H9 (cell line): Measurements from ENCODE around the gene FAM32A. TPM values are rescaled to one million over a fixed set of nuclear protein-coding genes. Genes with fewer than 3 reads are reported as not detected.

Source experiments
- DNase-seq: peaks from one replicate; pipeline ENCODE4 v3.0.0-alpha.2; 2017
- H2AFZ ChIP-seq: one replicate; pipeline ENCODE4 v1.6.1; 2013; ENCODE audit warnings: mild to moderate bottlenecking, low read length, control low read depth, moderate library complexity
- H2AK5ac ChIP-seq: 2 replicates; pipeline ENCODE4 v1.6.1; 2013; ENCODE audit warnings: low read length, control low read depth, mixed read lengths; ENCODE audit not compliant: insufficient read length
- H2BK120ac ChIP-seq: one replicate; pipeline ENCODE4 v1.6.1; 2013; ENCODE audit warnings: low read depth, mild to moderate bottlenecking, low read length, control low read depth, inconsistent platforms; ENCODE audit not compliant: poor library complexity, severe bottlenecking
- H2BK12ac ChIP-seq: 2 replicates; pipeline ENCODE4 v1.6.1; 2013; ENCODE audit warnings: low read length, control low read depth, mixed read lengths, low read depth; ENCODE audit not compliant: insufficient read length
- H2BK15ac ChIP-seq: 2 replicates; pipeline ENCODE4 v1.6.1; 2013; ENCODE audit warnings: low read depth, low read length, control low read depth
- H2BK20ac ChIP-seq: one replicate; pipeline ENCODE4 v1.6.1; 2013; ENCODE audit warnings: low read depth, mild to moderate bottlenecking, low read length, control low read depth, inconsistent platforms; ENCODE audit not compliant: poor library complexity, severe bottlenecking
- H2BK5ac ChIP-seq: 2 replicates; pipeline ENCODE4 v1.6.1; 2013; ENCODE audit warnings: low read length, control low read depth, mixed read lengths; ENCODE audit not compliant: insufficient read length
- H3K14ac ChIP-seq: 2 replicates; pipeline ENCODE4 v1.6.1; 2013; ENCODE audit warnings: low read length, control low read depth; ENCODE audit not compliant: insufficient read depth
- H3K18ac ChIP-seq: 2 replicates; pipeline ENCODE4 v1.6.1; 2013; ENCODE audit warnings: low read depth, mild to moderate bottlenecking, mixed read lengths, low read length, control low read depth; ENCODE audit not compliant: insufficient read length
- H3K23ac ChIP-seq: 2 replicates; pipeline ENCODE4 v1.6.1; 2013; ENCODE audit warnings: low read length, control low read depth, mixed read lengths, low read depth; ENCODE audit not compliant: insufficient read length
- H3K23me2 ChIP-seq: 2 replicates; pipeline ENCODE4 v1.6.1; 2013; ENCODE audit warnings: low read depth, mild to moderate bottlenecking, mixed read lengths, low read length, control low read depth; ENCODE audit not compliant: insufficient read length, poor library complexity, severe bottlenecking
- H3K27ac ChIP-seq: 2 replicates; pipeline ENCODE4 v1.5.1; 2013; ENCODE audit warnings: low read length, control low read depth, mixed read lengths, low read depth; ENCODE audit not compliant: insufficient read length
- H3K27me3 ChIP-seq: 2 replicates; pipeline ENCODE4 v1.6.1; 2013; ENCODE audit warnings: low read length, control low read depth, inconsistent platforms; ENCODE audit not compliant: insufficient read depth
- H3K4ac ChIP-seq: 2 replicates; pipeline ENCODE4 v1.6.1; 2013; ENCODE audit warnings: low read depth, mild to moderate bottlenecking, control low read depth, inconsistent platforms, low read length, moderate library complexity
- H3K4me1 ChIP-seq: 2 replicates; pipeline ENCODE4 v1.6.1; 2013; ENCODE audit warnings: low read length, control low read depth, inconsistent platforms; ENCODE audit not compliant: insufficient read depth
- H3K4me2 ChIP-seq: 2 replicates; pipeline ENCODE4 v1.6.1; 2013; ENCODE audit warnings: low read length, control low read depth, mixed read lengths; ENCODE audit not compliant: insufficient read length, insufficient read depth
- H3K56ac ChIP-seq: 2 replicates; pipeline ENCODE4 v1.6.1; 2013; ENCODE audit warnings: low read depth, mild to moderate bottlenecking, mixed read lengths, low read length, control low read depth; ENCODE audit not compliant: insufficient read length
- H3K79me1 ChIP-seq: 2 replicates; pipeline ENCODE4 v1.6.1; 2013; ENCODE audit warnings: low read depth, mild to moderate bottlenecking, moderate library complexity, low read length, control low read depth, inconsistent platforms; ENCODE audit not compliant: insufficient read depth, poor library complexity, severe bottlenecking
- H3K79me2 ChIP-seq: 2 replicates; pipeline ENCODE4 v1.6.1; 2013; ENCODE audit warnings: low read length, control low read depth, inconsistent platforms; ENCODE audit not compliant: insufficient read depth
- H3K9ac ChIP-seq: 2 replicates; pipeline ENCODE4 v1.6.1; 2013; ENCODE audit warnings: low read length, control low read depth, mixed read lengths; ENCODE audit not compliant: insufficient read length; ENCODE audit errors: extremely low read depth
- H3K9me3 ChIP-seq: one replicate; pipeline ENCODE4 v1.6.1; 2013; ENCODE audit warnings: low read depth, low read length, inconsistent platforms; ENCODE audit not compliant: control insufficient read depth
- H3T11ph ChIP-seq: one replicate; pipeline ENCODE4 v1.6.1; 2013; ENCODE audit warnings: mild to moderate bottlenecking, low read length, control low read depth, inconsistent platforms
- H4K20me1 ChIP-seq: one replicate; pipeline ENCODE4 v1.6.1; 2013; ENCODE audit not compliant: control insufficient read depth, insufficient read length, insufficient read depth
- H4K5ac ChIP-seq: 2 replicates; pipeline ENCODE4 v1.6.1; 2013; ENCODE audit warnings: low read depth, mild to moderate bottlenecking, mixed read lengths, low read length, control low read depth; ENCODE audit not compliant: insufficient read length
- H4K8ac ChIP-seq: replicated peaks from 2 replicates; pipeline ENCODE4 v1.6.1; 2013; ENCODE audit warnings: low read length, control low read depth, mixed read lengths, low read depth; ENCODE audit not compliant: insufficient read length
- H4K91ac ChIP-seq: 2 replicates; pipeline ENCODE4 v1.6.1; 2013; ENCODE audit warnings: low read depth, mild to moderate bottlenecking, moderate library complexity, mixed read lengths, low read length, control low read depth; ENCODE audit not compliant: insufficient read length
- H3K27ac Mint-ChIP-seq, 3 experiments: 2 replicates in 2 of 3; 3 replicates in 1 of 3; pipeline ENCODE4 v1.8.0; 2020 to 2021; ENCODE audit warnings: mixed read lengths in 3 of 3, mild to moderate bottlenecking in 1 of 3, moderate library complexity in 1 of 3
- H3K27me3 Mint-ChIP-seq: 2 replicates; pipeline ENCODE4 v1.8.0; 2021; ENCODE audit warnings: low read depth, mild to moderate bottlenecking, moderate library complexity, mixed read lengths
- H3K36me3 Mint-ChIP-seq, 3 experiments: 2 replicates in 2 of 3; 3 replicates in 1 of 3; pipeline ENCODE4 v1.8.0; 2020 to 2021; ENCODE audit warnings: low read depth in 3 of 3, mixed read lengths in 3 of 3; ENCODE audit not compliant: insufficient read depth in 1 of 3
- H3K4me1 Mint-ChIP-seq, 2 experiments: 2 replicates each; pipeline ENCODE4 v1.8.0; 2020; ENCODE audit warnings: mixed read lengths in 2 of 2
- H3K4me3 Mint-ChIP-seq, 2 experiments: 2 replicates in 1 of 2; 3 replicates in 1 of 2; pipeline ENCODE4 v1.8.0; 2020 to 2021; ENCODE audit warnings: mild to moderate bottlenecking in 2 of 2, mixed read lengths in 2 of 2, moderate library complexity in 1 of 2
- H3K9me3 Mint-ChIP-seq, 2 experiments: 2 replicates in 1 of 2; 3 replicates in 1 of 2; pipeline ENCODE4 v1.8.0; 2020; ENCODE audit warnings: mild to moderate bottlenecking in 2 of 2, mixed read lengths in 2 of 2, moderate library complexity in 1 of 2
- CTCF ChIP-seq: fragments of 200-600 bp; sonication (generic); conservative IDR thresholded peaks from 3 replicates; pipeline ENCODE4 v1.8.0; 2021; ENCODE audit warnings: antibody characterized with exemption, mild to moderate bottlenecking
- WGBS: extraction: QIAGEN DNeasy Blood & Tissue Kit; methylation state at CpG from one replicate; pipeline ENCODE4 v1.1.7; 2013; ENCODE audit warnings: missing lambda C conversion rate, low lambda C conversion rate, mixed read lengths; ENCODE audit not compliant: insufficient read length; ENCODE audit errors: extremely low coverage; 5-methylcytosine and 5-hydroxymethylcytosine counted together
- total RNA-seq: library from RNA; stranded (reverse); gene quantifications from 2 replicates; pipeline ENCODE4 v1.2.1, GENCODE V29; 2021

Gene FAM32A
- total RNA-seq, 1 experiment from 2014 or later, result 91.9 TPM

GRCh38 chr19:16226184-16226591 lies 41.0 kb downstream of the FAM32A start:
- no CpG with 5 or more reads among the region's 16 CpGs for WGBS
- Histone ChIP-seq H4K91ac (no peak overlapping the region), H3K14ac (no peak overlapping the region), H3K4me1 (no peaks in the 10 kb centered on the region), H4K20me1 (no peaks in the 10 kb centered on the region), H2BK20ac (no peak overlapping the region), H2BK120ac (no peak overlapping the region), H4K8ac (no peak overlapping the region), H3K18ac (no peak overlapping the region), H3K4me2 (no peak overlapping the region), H3K4ac (no peak overlapping the region), H3K56ac (no peak overlapping the region), H3K23me2 (no peaks in the 10 kb centered on the region), H2BK15ac (no peak overlapping the region), H3K9me3 (no peaks in the 10 kb centered on the region), H3K23ac (no peak overlapping the region), H3K79me2 (no peaks in the 10 kb centered on the region), H3K79me1 (no peaks in the 10 kb centered on the region), H3T11ph (no peak overlapping the region), H2AFZ (no peak overlapping the region), H4K5ac (no peak overlapping the region), H2AK5ac (no peak overlapping the region), H2BK12ac (no peak overlapping the region), H3K9ac (no peak overlapping the region), H2BK5ac (no peak overlapping the region), H3K27ac (no peak overlapping the region), H3K27me3 (no peaks in the 10 kb centered on the region)
- TF ChIP-seq CTCF, result no peak
- Mint-ChIP-seq H3K27ac (peak overlapping the region in 2 of 3 experiments; percentile 65 to 81; a peak in 3 of 7 replicates), H3K4me1 (no peaks in the 10 kb centered on the region), H3K4me3 (no peak overlapping the region), H3K27me3 (no peaks in the 10 kb centered on the region), H3K36me3 (peaks cover 12 to 34% (median 29%) of the 10 kb centered on the region in 3 experiments), H3K9me3 (peaks cover 7 to 10% of the 10 kb centered on the region in 2 experiments)
- DNase-seq, result no peak
